ENCODE data around the gene HOXC6. TPM values are rescaled to one million over a fixed set of nuclear protein-coding genes. Genes with fewer than 3 reads are reported as not detected.
A peak's percentile ranks its signal among the peaks of the same experiment; 100 is the strongest.

The HOXC6 gene
- total RNA-seq = 1.4 TPM
- long read RNA-seq = 0 reads

- H3K4me3 ChIP-seq = peak within 1 kb of the TSS; percentile 36
- H3K27ac ChIP-seq = no peak within 1 kb of the TSS
- peaks cover 92% of the 10 kb centered on the region for H3K27me3 ChIP-seq
- H3K4me1 ChIP-seq = no peaks in the 10 kb centered on the region
- no peak for DNase-seq
- ATAC-seq = no peak
- H3K9me3 ChIP-seq = no peaks in the 10 kb centered on the region
- no peaks in the 10 kb centered on the region for H3K36me3 ChIP-seq
- intact Hi-C loops (cut with DNase I) = no loop called here
- TF ChIP-seq CTCF (IDR thresholded peaks at IDR 0.05) = no peak
These were observed at the start of gene HOXC6 for GRCh38 chr12:54028314-54029201. HOXC6 (plus strand) TSS chr12:54028440; CDS start chr12:54028522, 82 bp downstream.

- no peak overlapping the region for H3K27ac ChIP-seq
- peaks cover 99% of the 10 kb centered on the region for H3K27me3 ChIP-seq
- H3K4me3 ChIP-seq = no peak overlapping the region
- no peak for ATAC-seq
- intact Hi-C loops (cut with DNase I) = no loop called here
- no peaks in the 10 kb centered on the region for H3K9me3 ChIP-seq
- DNase-seq = no peak
- no peaks in the 10 kb centered on the region for H3K36me3 ChIP-seq
- peaks cover 10% of the 10 kb centered on the region for H3K4me1 ChIP-seq
- no peak for TF ChIP-seq CTCF (IDR thresholded peaks at IDR 0.05)
These were observed 49.5 kb upstream of the HOXC6 start for GRCh38 chr12:53978477-53979356.

- Histone ChIP-seq H3K4me3 (no peak overlapping the region), H3K9me3 (no peaks in the 10 kb centered on the region), H3K27ac (no peak overlapping the region), H3K4me1 (peaks cover 2% of the 10 kb centered on the region), H3K36me3 (no peaks in the 10 kb centered on the region), H3K27me3 (peaks cover 99% of the 10 kb centered on the region)
- intact Hi-C loops (cut with DNase I) = no loop called here
- ATAC-seq (no peak), DNase-seq (no peak)
- TF ChIP-seq CTCF (IDR thresholded peaks at IDR 0.05) = no peak
These were observed 48.0 kb upstream of the HOXC6 start for GRCh38 chr12:53980104-53980801.

GRCh38 chr12:53980802-53981496, 47.3 kb upstream of the HOXC6 start:
- DNase-seq (no peak), ATAC-seq (no peak)
- Histone ChIP-seq H3K9me3 (no peaks in the 10 kb centered on the region), H3K27me3 (peaks cover 99% of the 10 kb centered on the region), H3K36me3 (no peaks in the 10 kb centered on the region), H3K27ac (no peak overlapping the region), H3K4me3 (no peak overlapping the region), H3K4me1 (peaks cover 3% of the 10 kb centered on the region)
- intact Hi-C loops (cut with DNase I) = no loop called here
- TF ChIP-seq CTCF (IDR thresholded peaks at IDR 0.05) = no peak

Measured in upper lobe of right lung (tissue), 1 donor.